GM12892 (cell line): ENCODE measurements around the gene SCYGR5.

Experiments
- POLR2A ChIP-seq: IDR thresholded peaks from 2 replicates; pipeline ENCODE4 v1.6.1; 2011; ENCODE audit warnings: low read depth, low read length, control low read depth
- POLR2AphosphoS5 ChIP-seq: IDR thresholded peaks from 2 replicates; pipeline ENCODE4 v1.6.1; 2011; ENCODE audit warnings: low read depth, low read length, control low read depth

DNA sequence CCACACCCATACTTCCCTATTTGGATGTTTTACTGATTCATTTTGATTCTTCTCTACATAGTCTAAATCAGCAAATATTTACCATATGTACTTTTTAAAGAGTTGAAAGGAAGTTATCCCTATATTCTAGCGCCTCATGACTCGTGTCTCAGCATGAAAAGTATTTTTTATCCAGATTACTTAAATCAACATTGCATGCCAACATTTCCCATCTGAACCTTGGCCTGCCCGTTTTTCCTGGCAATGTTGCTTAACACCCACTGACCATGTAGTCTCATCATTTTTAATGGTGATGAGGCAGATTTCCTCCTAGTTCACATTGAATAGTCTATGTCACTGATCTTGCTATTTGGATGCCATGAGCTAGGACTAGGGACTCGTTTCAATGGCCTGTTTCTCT, 13.2 kb upstream of the SCYGR5 start:
- TF ChIP-seq POLR2AphosphoS5: no peak
- TF ChIP-seq POLR2A: no peak
